CD4-positive, alpha-beta T cell treated with Interleukin-21 for 1 hour (primary cell): ENCODE results near the gene P2RY8.
"Not testable (repeated sequence)": the region's sequence is repeated elsewhere in the genome, so short reads cannot be mapped to it uniquely, and the experiment has no call there.

Source experiments
- DNase-seq: peaks from one replicate; pipeline ENCODE4 v3.0.0-alpha.2; 2020

P2RY8 gene

GRCh38 chrX:1484638-1485019 lies 52.4 kb downstream of the P2RY8 start:
- no peak for DNase-seq

DNA sequence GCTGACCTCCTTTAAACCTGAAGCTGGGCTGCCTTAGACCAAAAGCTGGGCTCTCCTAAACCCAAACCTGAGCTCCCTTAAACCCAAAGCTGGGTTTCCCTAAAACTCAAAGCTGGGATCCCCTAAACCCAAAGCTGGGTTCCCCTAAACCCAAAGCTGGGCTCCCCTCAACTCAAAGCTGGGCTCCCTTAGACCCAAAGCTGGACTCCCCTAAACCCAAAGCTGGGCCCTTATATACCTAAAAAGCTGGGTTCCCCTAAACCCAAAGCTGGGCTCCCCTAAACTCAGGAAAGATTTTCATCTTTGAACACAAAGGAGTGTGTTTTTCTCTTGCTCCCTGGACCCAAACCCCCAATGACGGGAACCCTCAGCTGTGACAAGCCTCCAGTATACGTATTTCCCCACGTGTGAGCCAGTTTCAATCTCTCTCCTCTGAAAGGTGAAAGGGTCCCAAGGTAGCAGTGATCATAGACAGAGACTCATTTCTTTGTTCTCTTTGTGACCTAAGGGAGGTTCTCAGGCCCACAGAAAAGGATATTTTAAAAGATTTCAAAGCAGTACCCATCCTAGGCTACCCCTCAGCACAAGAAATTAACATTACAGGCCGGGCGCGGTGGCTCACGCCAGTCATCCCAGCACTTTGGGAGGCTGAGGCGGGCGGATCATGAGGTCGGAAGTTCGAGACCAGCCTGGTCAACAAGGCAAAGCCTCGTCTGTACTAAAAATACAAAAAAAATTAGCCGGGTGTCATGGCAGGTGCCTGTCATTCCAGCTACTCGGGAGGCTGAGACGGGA lies 52.9 kb downstream of the P2RY8 start:
- DNase-seq, result no peak

DNA sequence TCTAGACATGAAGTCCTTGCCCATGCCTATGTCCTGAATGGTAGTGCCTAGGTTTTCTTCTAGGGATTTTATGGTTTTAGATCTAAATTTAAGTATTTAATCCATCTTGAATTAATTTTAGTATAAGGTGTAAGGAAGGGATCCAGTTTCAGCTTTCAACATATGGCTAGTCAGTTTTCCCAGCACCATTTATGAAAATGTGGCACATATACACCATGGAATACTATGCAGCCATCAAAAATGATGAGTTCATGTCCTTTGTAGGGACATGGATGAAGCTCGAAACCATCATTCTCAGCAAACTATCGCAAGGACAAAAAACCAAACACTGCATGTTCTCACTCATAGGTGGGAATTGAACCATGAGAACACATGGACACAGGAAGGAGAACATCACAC lies 54.5 kb downstream of the P2RY8 start:
- not testable (repeated sequence) for DNase-seq

GRCh38 chrX:1481636-1482529 lies 55.1 kb downstream of the P2RY8 start:
- peak; percentile 82 for DNase-seq

DNA sequence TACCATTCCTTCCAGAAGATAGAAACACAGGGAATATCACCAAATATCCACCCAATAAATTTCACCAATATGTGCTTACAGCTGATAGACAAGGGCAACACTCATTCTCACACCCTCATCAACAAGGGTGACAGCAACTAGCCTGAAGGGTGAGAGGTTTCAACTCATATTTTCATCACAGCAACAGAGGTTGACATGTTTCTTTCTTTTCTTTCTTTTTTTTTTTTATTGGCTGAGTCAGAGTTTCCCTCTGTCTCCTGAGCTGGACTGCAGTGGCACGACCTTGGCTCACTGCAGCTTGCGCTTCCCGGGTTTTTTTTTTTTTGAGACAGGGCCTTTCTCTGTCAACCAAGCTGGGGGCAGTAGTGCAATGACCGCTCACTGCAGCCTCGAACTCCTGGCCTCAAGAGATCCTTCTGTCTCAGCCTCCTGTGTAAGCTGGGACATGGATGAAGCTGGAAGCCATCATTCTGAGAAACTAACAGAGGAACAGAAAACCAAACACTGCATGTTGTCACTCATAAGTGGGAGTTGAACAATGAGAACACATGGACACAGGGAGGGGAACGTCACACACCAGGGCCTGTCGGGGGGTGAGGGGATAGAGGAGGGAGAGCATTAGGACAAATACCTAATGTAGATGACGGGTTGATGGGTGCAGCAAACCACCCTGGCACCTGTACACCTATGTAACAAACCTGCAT lies 56.8 kb downstream of the P2RY8 start:
- DNase-seq, result no peak

- DNase-seq, result no peak
Observed at GRCh38 chrX:1477801-1478458, 59.1 kb downstream of the P2RY8 start.

GRCh38 chrX:1477229-1477628 lies 59.8 kb downstream of the P2RY8 start:
- no peak for DNase-seq

GRCh38 chrX:1476682-1477081 lies 60.3 kb downstream of the P2RY8 start:
- DNase-seq, result no peak

DNA sequence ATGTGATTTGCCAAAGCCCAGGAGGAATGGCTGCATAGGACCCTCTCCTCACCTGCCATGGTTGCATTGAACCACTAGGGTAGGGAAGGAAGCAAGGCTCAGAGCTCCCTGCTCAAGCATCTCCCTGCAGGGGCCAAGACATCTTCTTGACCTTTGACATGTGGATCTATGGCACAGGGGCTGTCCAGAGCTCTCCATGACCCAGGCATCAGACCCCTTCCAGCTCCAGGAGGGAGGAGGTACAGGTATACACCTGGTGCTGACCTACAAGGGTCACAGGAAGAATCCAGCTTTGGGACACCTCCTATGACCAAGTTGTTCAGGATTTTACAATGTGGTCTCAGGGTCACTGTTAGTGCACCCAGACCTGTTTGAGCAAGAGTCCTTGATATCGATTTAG lies 61.1 kb downstream of the P2RY8 start:
- DNase-seq, result no peak

DNA sequence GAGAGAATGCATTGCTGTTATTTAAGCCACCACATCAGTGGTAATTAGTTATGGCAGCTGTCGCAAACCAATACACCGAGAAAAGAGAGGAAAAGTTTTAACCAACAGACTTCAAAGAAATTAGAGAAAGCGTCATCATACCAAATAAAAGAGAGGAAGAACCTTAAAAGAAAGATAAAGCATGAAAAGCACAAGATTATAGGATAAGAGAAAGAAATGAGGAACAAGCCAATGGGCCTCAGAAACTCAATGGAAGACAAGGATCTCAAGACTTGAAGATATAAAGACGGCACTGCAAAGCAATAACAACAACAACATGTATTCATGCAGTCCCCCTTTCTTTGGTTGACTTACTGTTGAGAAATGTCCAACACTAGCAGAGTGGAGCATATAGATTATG lies 61.5 kb downstream of the P2RY8 start:
- no peak for DNase-seq

DNA sequence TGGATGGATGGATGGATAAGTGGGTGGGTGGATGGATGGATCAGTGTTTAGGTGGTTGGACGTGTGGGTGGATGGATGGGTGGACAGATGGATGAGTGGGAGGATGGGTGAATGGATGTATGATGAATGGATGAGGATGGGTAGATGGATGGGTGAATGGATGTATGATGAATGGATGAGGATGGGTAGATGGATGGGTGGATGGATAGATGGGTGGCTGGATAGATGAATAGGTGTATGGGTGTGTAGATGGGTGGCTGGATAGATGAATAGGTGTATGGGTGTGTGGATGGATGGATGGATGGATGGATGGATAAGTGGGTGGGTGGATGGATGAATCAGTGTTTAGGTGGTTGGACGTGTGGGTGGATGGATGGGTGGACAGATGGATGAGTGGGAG lies 62.4 kb downstream of the P2RY8 start:
- DNase-seq, result not testable (repeated sequence)

- DNase-seq, result no peak
Observed at GRCh38 chrX:1472975-1473374, 64.0 kb downstream of the P2RY8 start.

GRCh38 chrX:1468250-1468772 lies 68.7 kb downstream of the P2RY8 start:
- DNase-seq, result peak; percentile 82

GRCh38 chrX:1466971-1467561 lies 69.9 kb downstream of the P2RY8 start:
- peak; percentile 63 for DNase-seq

GRCh38 chrX:1466232-1466661 lies 70.7 kb downstream of the P2RY8 start:
- no peak for DNase-seq

- no peak for DNase-seq
Observed at GRCh38 chrX:1465286-1466231, 71.4 kb downstream of the P2RY8 start.

- DNase-seq, result no peak
Observed at GRCh38 chrX:1464971-1465285, 72.1 kb downstream of the P2RY8 start.

DNA sequence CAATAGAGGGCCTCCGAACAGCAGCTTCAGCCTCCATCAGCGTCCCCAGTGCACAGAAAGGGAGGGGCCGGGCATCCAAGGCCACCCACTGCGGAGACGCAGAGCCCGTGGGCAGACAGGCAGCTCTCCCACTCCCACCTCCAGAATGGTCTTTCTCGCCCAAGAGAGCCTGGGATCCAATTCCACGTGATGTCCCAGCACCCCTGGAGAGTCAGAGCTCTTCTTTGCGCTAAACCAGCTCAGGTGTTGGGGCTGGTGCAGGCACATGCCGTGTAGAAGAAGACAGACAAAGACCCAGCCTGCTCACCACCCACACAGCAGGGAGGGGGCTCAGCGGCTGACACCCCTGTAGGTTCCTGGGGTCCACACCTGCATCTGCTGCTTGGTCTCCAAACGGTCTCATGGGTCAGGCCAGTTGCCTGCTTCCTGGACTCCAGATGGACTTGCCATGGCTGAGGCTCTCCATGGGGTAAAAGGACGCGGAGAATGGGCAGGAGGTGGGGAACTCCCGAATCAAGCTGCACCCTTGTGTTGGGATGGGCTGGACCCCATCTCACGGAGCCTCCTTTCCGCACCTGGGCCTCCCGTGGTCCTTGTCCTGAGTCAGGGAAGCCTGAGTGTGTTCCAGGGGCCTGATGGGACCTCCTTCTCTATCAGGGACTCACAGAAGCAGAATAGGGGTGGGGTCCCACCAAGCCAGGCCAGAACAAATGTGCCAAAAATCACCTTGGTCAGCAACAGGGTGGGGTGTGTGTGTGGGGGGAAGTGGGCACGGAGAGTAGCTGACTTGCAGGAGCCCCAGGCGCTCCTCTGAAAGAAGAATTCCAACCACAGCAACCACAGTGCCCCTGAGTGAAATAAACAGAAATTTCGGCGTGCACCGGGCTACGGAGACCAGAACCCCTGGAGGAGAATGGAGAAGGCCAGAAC lies 72.7 kb downstream of the P2RY8 start:
- peak; percentile 48 for DNase-seq

DNA sequence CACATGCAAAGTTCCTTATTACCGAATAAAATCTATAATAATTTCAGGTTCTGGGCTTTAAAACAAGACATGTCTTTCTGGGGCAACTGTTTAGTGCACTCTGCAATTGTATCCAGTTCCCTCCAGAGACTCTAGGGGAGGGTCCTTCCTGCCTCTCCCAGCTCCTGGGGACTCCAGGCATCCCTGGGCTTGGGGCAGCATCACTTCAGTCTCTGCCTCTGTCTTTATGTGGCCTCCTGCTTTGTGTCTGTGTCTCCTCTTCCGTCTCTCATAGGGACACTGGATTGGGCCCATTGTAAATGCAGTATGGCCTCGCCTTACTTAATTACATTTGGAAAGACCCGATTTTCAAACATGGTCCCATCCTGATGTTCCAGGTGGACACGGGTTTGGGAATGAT lies 73.4 kb downstream of the P2RY8 start:
- no peak for DNase-seq
